B cell (primary cell): ENCODE data around the gene ZNF134.

ENCODE experiments used
- CTCF ChIP-seq: fragments of 200-600 bp; IDR thresholded peaks from one replicate; pipeline ENCODE4 v1.8.0; 2022; ENCODE audit warnings: antibody characterized with exemption, mild to moderate bottlenecking
- EZH2 ChIP-seq: IDR thresholded peaks from 2 replicates; pipeline ENCODE4 v1.6.1; 2012; ENCODE audit warnings: borderline replicate concordance, low read depth, mild to moderate bottlenecking, moderate library complexity, low read length; ENCODE audit not compliant: insufficient read depth, poor library complexity, severe bottlenecking

- TF ChIP-seq CTCF (no peak), EZH2 (no peak)
These were observed 14.7 kb upstream of the ZNF134 start for GRCh38 chr19:57599377-57599760.
